HepG2 (cell line): ENCODE results near the gene PRUNE1. TPM values are rescaled to one million over a fixed set of nuclear protein-coding genes. Genes with fewer than 3 reads are reported as not detected.

Experiments
- ATAC-seq: fragments of 200-7000 bp; cut with Tn5 transposase; 3 replicates; pipeline ENCODE4 v1.9.1; 2020; ENCODE audit warnings: mild to moderate bottlenecking, moderate library complexity
- BruUV-seq: library from RNA; stranded (reverse); fragments of 400-500 nt; replicated peaks from 2 replicates; lab custom pipeline; 2021; lab: Mats Ljungman, UMichigan
- CTCF ChIA-PET: fragments of 300-600 bp; formaldehyde crosslinking; extraction: SDS; loops from one replicate; lab custom pipeline; 2021; ENCODE audit warnings: low total read pairs, inconsistent platforms, low intra/inter-chr PET ratio; lab: Yijun Ruan, JAX
- POLR2A ChIA-PET: fragments of 350-600 bp; sonication (Branson Sonifier 250); formaldehyde crosslinking; loops from one replicate; lab custom pipeline; 2020; ENCODE audit warnings: antibody characterized with exemption, inconsistent platforms; lab: Yijun Ruan, JAX
- DNase-seq: peaks from one replicate; pipeline ENCODE4 v3.0.0-alpha.2; 2015; ENCODE audit warnings: low spot score
- FAIRE-seq: peaks from 3 replicates; lab custom pipeline; 2011; peaks lifted over from hg19 to GRCh38; lab: Jason Lieb, UNC
- H2AFZ ChIP-seq: one replicate; pipeline ENCODE4 v1.6.1; 2011; ENCODE audit warnings: low read length, inconsistent platforms
- H3K27ac ChIP-seq: fragments of 300-600 bp; 3 replicates; pipeline ENCODE4 v1.8.0; 2011; ENCODE audit warnings: mixed run types, mild to moderate bottlenecking, mixed read lengths, low read length, inconsistent platforms; ENCODE audit not compliant: insufficient read depth; ENCODE audit errors: extremely low read length
- H3K27me3 ChIP-seq, 2 experiments: fragments of 200-600 bp in 1 of 2; 2 replicates in 1 of 2; 3 replicates in 1 of 2; pipeline versions ENCODE4 v1.6.0 to v1.8.0; 2011; ENCODE audit warnings: low read length in 2 of 2, mild to moderate bottlenecking in 2 of 2, moderate library complexity in 2 of 2, inconsistent platforms in 1 of 2; ENCODE audit not compliant: insufficient read depth in 2 of 2, control insufficient read depth in 1 of 2
- H3K36me3 ChIP-seq, 2 experiments: fragments of 200-600 bp in 1 of 2; replicated peaks in 1 of 2; 2 replicates in 1 of 2; 3 replicates in 1 of 2; pipeline versions ENCODE4 v1.5.1 to v1.8.0; 2011; ENCODE audit warnings: low read length in 2 of 2, inconsistent platforms in 1 of 2; ENCODE audit not compliant: insufficient read depth in 2 of 2, control insufficient read depth in 1 of 2
- H3K4me1 ChIP-seq: 2 replicates; pipeline ENCODE4 v1.5.1; 2012; ENCODE audit warnings: low read length, inconsistent platforms; ENCODE audit not compliant: insufficient read depth
- H3K4me2 ChIP-seq: 2 replicates; pipeline ENCODE4 v1.6.0; 2011; ENCODE audit warnings: low read depth, low read length, inconsistent platforms
- H3K4me3 ChIP-seq, 3 experiments: fragments of 200-600 bp in 1 of 3; sonication (generic), shearing (Covaris generic) in 1 of 3; replicated peaks in 1 of 3; 2 replicates each; pipeline ENCODE4 v1.5.1; 2011 to 2016; ENCODE audit warnings: low read length in 3 of 3, inconsistent platforms in 2 of 3, low read depth in 2 of 3, mild to moderate bottlenecking in 2 of 3, control low read depth in 1 of 3, mixed read lengths in 1 of 3; ENCODE audit not compliant: insufficient read depth in 1 of 3
- H3K79me2 ChIP-seq: one replicate; pipeline ENCODE4 v1.6.1; 2011; ENCODE audit warnings: low read length, inconsistent platforms; ENCODE audit not compliant: insufficient read depth
- H3K9ac ChIP-seq: 2 replicates; pipeline ENCODE4 v1.6.0; 2011; ENCODE audit warnings: mild to moderate bottlenecking, low read depth, low read length, inconsistent platforms; ENCODE audit not compliant: insufficient read depth
- H3K9me3 ChIP-seq: 2 replicates; pipeline ENCODE4 v1.5.1; 2012; ENCODE audit warnings: mild to moderate bottlenecking, low read length
- H4K20me1 ChIP-seq: 2 replicates; pipeline ENCODE4 v1.6.0; 2011; ENCODE audit warnings: inconsistent platforms, mild to moderate bottlenecking, low read length, moderate library complexity; ENCODE audit not compliant: insufficient read depth
- ATM ChIP-seq: fragments of 450-650 bp; IDR thresholded peaks from 2 replicates; pipeline ENCODE4 v1.7.1; 2017; ENCODE audit warnings: mild to moderate bottlenecking, borderline replicate concordance
- DNMT3B ChIP-seq: conservative IDR thresholded peaks from 2 replicates; pipeline ENCODE4 v1.6.1; 2016; ENCODE audit warnings: missing biosample characterization, control low read depth
- ESRRA ChIP-seq: sonication (generic); formaldehyde crosslinking; IDR thresholded peaks from 2 replicates; pipeline ENCODE4 v1.5.1; 2020; ENCODE audit warnings: mild to moderate bottlenecking, low read depth, missing genetic modification reagents
- FIP1L1 ChIP-seq: fragments of 200-400 bp; formaldehyde crosslinking; IDR thresholded peaks from 2 replicates; pipeline ENCODE4 v1.6.1; 2018; ENCODE audit warnings: low read depth, mild to moderate bottlenecking, low read length, moderate library complexity, borderline replicate concordance; ENCODE audit not compliant: insufficient read depth
- GATA4 ChIP-seq: sonication (generic); IDR thresholded peaks from 2 replicates; pipeline ENCODE4 v1.6.1; 2016; ENCODE audit warnings: antibody characterized with exemption, low read depth, borderline replicate concordance
- HNRNPLL ChIP-seq: fragments of 200-400 bp; formaldehyde crosslinking; IDR thresholded peaks from 2 replicates; pipeline ENCODE4 v1.6.1; 2017; ENCODE audit warnings: mild to moderate bottlenecking, low read depth, low read length; ENCODE audit not compliant: poor library complexity, severe bottlenecking
- IKZF1 ChIP-seq: fragments of 450-650 bp; IDR thresholded peaks from 2 replicates; pipeline ENCODE4 v1.7.1; 2016
- PHF5A ChIP-seq: IDR thresholded peaks from one replicate; pipeline ENCODE4 v1.6.1; 2018; ENCODE audit warnings: low read depth, missing genetic modification reagents; ENCODE audit not compliant: unreplicated experiment
- RBAK ChIP-seq: sonication (generic); formaldehyde crosslinking; IDR thresholded peaks from 2 replicates; pipeline ENCODE4 v1.5.1; 2020; ENCODE audit warnings: mild to moderate bottlenecking, missing genetic modification reagents
- ZEB1 ChIP-seq: IDR thresholded peaks from 2 replicates; pipeline ENCODE4 v1.6.1; 2012; ENCODE audit warnings: mild to moderate bottlenecking, low read depth, inconsistent platforms; ENCODE audit not compliant: insufficient replicate concordance
- ZFP36 ChIP-seq: fragments of 150-350 bp; IDR thresholded peaks from 2 replicates; pipeline ENCODE4 v1.6.1; 2018; ENCODE audit warnings: borderline replicate concordance, low read length, low read depth; ENCODE audit not compliant: partially characterized antibody
- ZMYM2 ChIP-seq: sonication (generic); formaldehyde crosslinking; IDR thresholded peaks from 2 replicates; pipeline ENCODE4 v1.8.0; 2022; ENCODE audit warnings: mild to moderate bottlenecking, missing genetic modification reagents
- ZNF331 ChIP-seq: sonication (generic); formaldehyde crosslinking; IDR thresholded peaks from 2 replicates; pipeline ENCODE4 v1.4.0; 2020; ENCODE audit warnings: missing genetic modification reagents
- ZNF552 ChIP-seq: sonication (generic); formaldehyde crosslinking; IDR thresholded peaks from 2 replicates; pipeline ENCODE4 v1.9.0; 2022; ENCODE audit warnings: missing genetic modification reagents, mild to moderate bottlenecking, borderline replicate concordance
- ZNF564 ChIP-seq: sonication (generic); formaldehyde crosslinking; IDR thresholded peaks from 2 replicates; pipeline ENCODE4 v1.8.1; 2023; ENCODE audit warnings: mild to moderate bottlenecking, missing genetic modification reagents
- ZNF766 ChIP-seq: sonication (generic); formaldehyde crosslinking; IDR thresholded peaks from 2 replicates; pipeline ENCODE4 v1.5.0; 2020; ENCODE audit warnings: missing genetic modification reagents, borderline replicate concordance
- WGBS: methylation state at CpG from one replicate; pipeline ENCODE4 v1.1.6; 2017; ENCODE audit warnings: low lambda C conversion rate; 5-methylcytosine and 5-hydroxymethylcytosine counted together
- in situ Hi-C: cut with HindIII; loops from 2 replicates; pipeline ENCODE4 v1.10.0; 2017; ENCODE audit warnings: low pct_unique_long_range_greater_than_20kb; ENCODE audit not compliant: extremely low pct_ligation_motif_present
- intact Hi-C: fragments of 100-400 bp; cut with micrococcal nuclease; formaldehyde crosslinking; loops from one replicate; pipeline ENCODE4 v1.10.0; 2022; ENCODE audit not compliant: unreplicated experiment
- polyA plus RNA-seq, 8 experiments: library from polyadenylated mRNA; depleted of rRNA in 3 of 8; stranded (reverse) in 7 of 8; unstranded in 1 of 8; fragments of >200 nt; fragmentation: Illumina TruSeq in 4 of 8; extraction: Trizol in 4 of 8; gene quantifications; 2 replicates each; pipeline versions ENCODE4 v1.2.1 to v1.2.3, GENCODE V29; 2011 to 2016; ENCODE audit warnings: low read depth in 4 of 8, missing spikeins in 1 of 8, mixed read lengths in 1 of 8; ENCODE audit not compliant: insufficient read depth in 1 of 8
- total RNA-seq, 5 experiments: library from RNA; depleted of rRNA; stranded (reverse); fragments of >200 nt; fragmentation: Illumina TruSeq; extraction: Trizol; gene quantifications; 2 replicates each; pipeline ENCODE4 v1.2.3, GENCODE V29; 2016; ENCODE audit warnings: low read depth in 1 of 5
- TF ChIP-seq, protein P1 (sequence below): IDR thresholded peaks from 2 replicates; pipeline ENCODE4 v1.6.1; 2016; ENCODE audit warnings: missing compliant biosample characterization, missing genetic modification reagents, borderline replicate concordance
- TF ChIP-seq, protein P2 (sequence below): sonication (generic); formaldehyde crosslinking; IDR thresholded peaks from 2 replicates; pipeline ENCODE4 v1.4.0; 2020; ENCODE audit warnings: mild to moderate bottlenecking, low read depth, missing genetic modification reagents
- TF ChIP-seq, protein P3 (sequence below): sonication (generic); formaldehyde crosslinking; IDR thresholded peaks from 2 replicates; pipeline ENCODE4 v1.4.0; 2020; ENCODE audit warnings: low read depth, mild to moderate bottlenecking, missing genetic modification reagents

PRUNE1 gene
- total and polyA plus RNA-seq, 2 of the 13 experiments (the other 11 are each of a cell fraction or from before 2014, with no cell fraction given): 19.0 to 31.9 TPM

DNA sequence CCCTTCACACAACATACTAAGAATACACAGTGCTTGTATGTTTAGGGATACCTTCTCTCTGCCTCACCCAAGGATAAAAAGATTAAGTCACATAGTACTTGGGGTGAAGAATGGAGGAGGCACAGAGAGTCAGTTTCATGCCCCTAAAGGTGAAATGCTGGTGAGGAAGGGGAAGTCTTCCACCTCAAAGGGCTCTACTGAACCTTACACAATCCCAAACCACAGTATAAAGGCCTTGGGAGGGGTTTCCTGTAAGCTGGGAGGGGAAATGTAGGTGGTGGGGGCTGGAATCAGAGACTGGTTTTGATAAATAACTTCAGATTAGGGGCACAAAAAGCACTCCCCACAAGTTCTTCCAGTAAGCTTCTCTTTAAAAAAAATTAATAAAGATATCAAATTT is 5.1 kb upstream of the PRUNE1 start (continued):
- TF ChIP-seq, protein P1, sequence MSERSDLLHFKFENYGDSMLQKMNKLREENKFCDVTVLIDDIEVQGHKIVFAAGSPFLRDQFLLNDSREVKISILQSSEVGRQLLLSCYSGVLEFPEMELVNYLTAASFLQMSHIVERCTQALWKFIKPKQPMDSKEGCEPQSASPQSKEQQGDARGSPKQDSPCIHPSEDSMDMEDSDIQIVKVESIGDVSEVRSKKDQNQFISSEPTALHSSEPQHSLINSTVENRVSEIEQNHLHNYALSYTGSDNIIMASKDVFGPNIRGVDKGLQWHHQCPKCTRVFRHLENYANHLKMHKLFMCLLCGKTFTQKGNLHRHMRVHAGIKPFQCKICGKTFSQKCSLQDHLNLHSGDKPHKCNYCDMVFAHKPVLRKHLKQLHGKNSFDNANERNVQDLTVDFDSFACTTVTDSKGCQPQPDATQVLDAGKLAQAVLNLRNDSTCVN (CRISPR knock-in tag): no peak
- no peak for TF ChIP-seq ZNF331 (CRISPR knock-in tag)
- TF ChIP-seq GATA4: no peak
- no peak for TF ChIP-seq HNRNPLL

DNA sequence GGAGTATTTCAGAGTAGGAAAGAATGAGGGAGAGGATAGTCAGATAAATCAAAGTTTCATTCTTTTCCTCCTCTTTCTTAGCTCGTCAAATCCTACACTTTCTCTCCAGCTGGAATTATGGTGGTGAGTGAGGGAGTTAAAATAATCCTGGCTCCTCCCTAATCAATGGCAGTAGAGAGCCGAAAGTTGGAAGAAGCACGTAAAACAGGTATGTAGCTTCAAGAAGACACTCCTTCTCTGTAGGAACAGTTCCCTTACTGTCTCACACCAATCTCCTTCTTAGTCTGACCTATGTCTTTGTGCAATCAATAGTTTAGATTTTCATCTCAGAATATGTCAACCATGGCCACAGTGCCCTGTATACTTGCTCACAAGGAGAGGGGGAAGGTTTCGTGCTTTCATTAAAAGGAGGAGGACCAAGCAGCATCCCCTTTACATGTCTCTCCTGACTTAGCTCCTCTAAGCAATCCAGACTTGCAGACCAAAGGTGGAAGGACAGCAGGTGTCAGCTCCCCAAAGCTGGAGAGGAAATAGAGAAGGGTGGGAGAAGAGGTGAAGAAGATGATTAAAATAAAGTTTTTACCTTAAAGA is 2.4 kb upstream of the PRUNE1 start:
- Histone ChIP-seq H3K9me3 (no peaks in the 10 kb centered on the region), H3K4me1 (peaks cover 74% of the 10 kb centered on the region), H3K4me3 (peak overlapping the region; percentile 61 to 99 (median 69)), H2AFZ (no peak overlapping the region), H3K79me2 (peaks cover 34% of the 10 kb centered on the region), H3K4me2 (peak overlapping the region; percentile 99), H4K20me1 (no peaks in the 10 kb centered on the region), H3K27ac (peak overlapping the region; percentile 100), H3K27me3 (no peaks in the 10 kb centered on the region; a peak in 1 of 5 replicates), H3K9ac (peak overlapping the region; percentile 98), H3K36me3 (peaks cover 1 to 12% of the 10 kb centered on the region in 2 experiments; a peak in 3 of 5 replicates)
- CTCF ChIA-PET: interaction anchor here (2.3 kb wide), 1 partner anchor 27 kb away, joined by 22 read pairs; no protein-coding TSS in a partner anchor
- in situ Hi-C loops (no loop called here), intact Hi-C loops (loop anchor here (1.0 to 5.0 kb wide), 3 partner anchors 25 to 41 kb away; partner anchors contain the start of genes C1orf56 and CERS2)
- ATAC-seq (no peak), FAIRE-seq (no peak), DNase-seq (no peak)
- POLR2A ChIA-PET: interaction anchor here (0.6 to 9.1 kb wide), 21 partner anchors 10 to 490 kb away, joined by 3 to 150 read pairs (median 4); partner anchors contain the start of genes ANXA9, C1orf56, CERS2 and ENSA
- 0% methylated on average over 4 of the region's 4 CpGs for WGBS
- no TSS peak for BruUV-seq
- TF ChIP-seq ZFP36 (no peak), IKZF1 (no peak), ZEB1 (peak; percentile 27), FIP1L1 (no peak), DNMT3B (CRISPR knock-in tag) (0 out of 2 replicates have a peak, but pooled peaks have one; percentile 28), RBAK (CRISPR knock-in tag) (no peak), ESRRA (CRISPR knock-in tag) (no peak), ZNF552 (no peak), ATM (no peak), ZMYM2 (CRISPR knock-in tag) (no peak), PHF5A (CRISPR knock-in tag) (no peak), ZNF766 (CRISPR knock-in tag) (no peak), ZNF564 (CRISPR knock-in tag) (no peak)
- TF ChIP-seq, protein P2, sequence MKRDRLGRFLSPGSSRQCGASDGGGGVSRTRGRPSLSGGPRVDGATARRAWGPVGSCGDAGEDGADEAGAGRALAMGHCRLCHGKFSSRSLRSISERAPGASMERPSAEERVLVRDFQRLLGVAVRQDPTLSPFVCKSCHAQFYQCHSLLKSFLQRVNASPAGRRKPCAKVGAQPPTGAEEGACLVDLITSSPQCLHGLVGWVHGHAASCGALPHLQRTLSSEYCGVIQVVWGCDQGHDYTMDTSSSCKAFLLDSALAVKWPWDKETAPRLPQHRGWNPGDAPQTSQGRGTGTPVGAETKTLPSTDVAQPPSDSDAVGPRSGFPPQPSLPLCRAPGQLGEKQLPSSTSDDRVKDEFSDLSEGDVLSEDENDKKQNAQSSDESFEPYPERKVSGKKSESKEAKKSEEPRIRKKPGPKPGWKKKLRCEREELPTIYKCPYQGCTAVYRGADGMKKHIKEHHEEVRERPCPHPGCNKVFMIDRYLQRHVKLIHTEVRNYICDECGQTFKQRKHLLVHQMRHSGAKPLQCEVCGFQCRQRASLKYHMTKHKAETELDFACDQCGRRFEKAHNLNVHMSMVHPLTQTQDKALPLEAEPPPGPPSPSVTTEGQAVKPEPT (CRISPR knock-in tag): no peak
- TF ChIP-seq, protein P3, sequence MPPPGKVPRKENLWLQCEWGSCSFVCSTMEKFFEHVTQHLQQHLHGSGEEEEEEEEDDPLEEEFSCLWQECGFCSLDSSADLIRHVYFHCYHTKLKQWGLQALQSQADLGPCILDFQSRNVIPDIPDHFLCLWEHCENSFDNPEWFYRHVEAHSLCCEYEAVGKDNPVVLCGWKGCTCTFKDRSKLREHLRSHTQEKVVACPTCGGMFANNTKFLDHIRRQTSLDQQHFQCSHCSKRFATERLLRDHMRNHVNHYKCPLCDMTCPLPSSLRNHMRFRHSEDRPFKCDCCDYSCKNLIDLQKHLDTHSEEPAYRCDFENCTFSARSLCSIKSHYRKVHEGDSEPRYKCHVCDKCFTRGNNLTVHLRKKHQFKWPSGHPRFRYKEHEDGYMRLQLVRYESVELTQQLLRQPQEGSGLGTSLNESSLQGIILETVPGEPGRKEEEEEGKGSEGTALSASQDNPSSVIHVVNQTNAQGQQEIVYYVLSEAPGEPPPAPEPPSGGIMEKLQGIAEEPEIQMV (CRISPR knock-in tag): no peak
